Sigmoid colon (tissue), 7 donors: ENCODE measurements around the gene EPHB1. TPM values are rescaled to one million over a fixed set of nuclear protein-coding genes. Genes with fewer than 3 reads are reported as not detected.

Experiments
- DNase-seq: peaks from one replicate; pipeline ENCODE4 v3.0.0-alpha.2; 2019
- H3K27ac ChIP-seq, 4 donors: fragments of 200-600 bp; sonication (generic); one replicate each; pipeline ENCODE4 v1.5.1; 2016 to 2019; ENCODE audit warnings: mild to moderate bottlenecking in 1 of 4
- H3K27me3 ChIP-seq, 3 donors: fragments of 200-600 bp; sonication (generic); one replicate each; pipeline ENCODE4 v1.5.1; 2019; ENCODE audit warnings: mild to moderate bottlenecking in 1 of 3
- H3K36me3 ChIP-seq, 4 donors: fragments of 200-600 bp; sonication (generic); one replicate each; pipeline ENCODE4 v1.5.1; 2016 to 2019
- H3K4me1 ChIP-seq, 4 donors: fragments of 200-600 bp; sonication (generic); one replicate each; pipeline ENCODE4 v1.5.1; 2017 to 2019
- H3K4me3 ChIP-seq, 4 donors: fragments of 200-600 bp; sonication (generic); one replicate each; pipeline ENCODE4 v1.5.1; 2017 to 2019; ENCODE audit warnings: mild to moderate bottlenecking in 2 of 4, moderate library complexity in 1 of 4
- H3K9me3 ChIP-seq, 4 donors: fragments of 200-600 bp in 3 of 4; sonication (generic) in 3 of 4; one replicate each; pipeline versions ENCODE4 v1.5.1 to v1.6.1; 2013 to 2019
- CTCF ChIP-seq, 4 experiments: fragments of 450-650 bp in 3 of 4; fragments of 200-600 bp in 1 of 4; IDR thresholded peaks; one replicate each; pipeline ENCODE4 v1.5.1; 2016 to 2019; ENCODE audit warnings: antibody characterized with exemption in 4 of 4, mild to moderate bottlenecking in 3 of 4, moderate library complexity in 2 of 4
- EP300 ChIP-seq, 4 donors: sonication (generic); formaldehyde crosslinking; IDR thresholded peaks; one replicate each; pipeline ENCODE4 v1.6.1; 2017; ENCODE audit warnings: antibody characterized with exemption in 4 of 4
- POLR2A ChIP-seq, 2 donors: fragments of 450-650 bp; IDR thresholded peaks; one replicate each; pipeline ENCODE4 v1.6.1; 2016; ENCODE audit warnings: antibody characterized with exemption in 2 of 2, mild to moderate bottlenecking in 2 of 2, moderate library complexity in 2 of 2
- POLR2AphosphoS5 ChIP-seq, 4 donors: sonication (generic); formaldehyde crosslinking; IDR thresholded peaks; one replicate each; pipeline ENCODE4 v1.6.1; 2017; ENCODE audit warnings: antibody characterized with exemption in 4 of 4
- WGBS, 2 donors: extraction: QIAGEN DNeasy Blood & Tissue Kit; methylation state at CpG; one replicate each; pipeline ENCODE4 v1.1.7; 2013; 5-methylcytosine and 5-hydroxymethylcytosine counted together
- intact Hi-C: fragments of 100-400 bp; cut with DNase I; formaldehyde crosslinking; loops from one replicate; pipeline ENCODE4 v1.15.1; 2023
- polyA plus RNA-seq, 3 donors: library from polyadenylated mRNA; stranded (reverse); fragments of 200-250 nt; gene quantifications; one replicate each; pipeline ENCODE4 v1.2.3, GENCODE V29; 2013
- total RNA-seq, 4 donors: library from RNA; depleted of rRNA; stranded (reverse); fragments of >200 nt; gene quantifications; one replicate each; pipeline ENCODE4 v1.1.0, GENCODE V29; 2016
- donor health status: healthy with polysubstance abuse.
- donor health status: Bipolar disorder and iron deficiency.
- donor health status: healthy.

The EPHB1 gene
- total and polyA plus RNA-seq, 7 donors: 0.29 to 17.3 (median 3.6) TPM; not detected in 2

- Histone ChIP-seq H3K27me3 (no peaks in the 10 kb centered on the region), H3K9me3 (no peaks in the 10 kb centered on the region), H3K36me3 (no peaks in the 10 kb centered on the region), H3K27ac (no peak overlapping the region), H3K4me3 (no peak overlapping the region), H3K4me1 (no peaks in the 10 kb centered on the region)
- intact Hi-C loops: no loop called here
- no peak for DNase-seq
- TF ChIP-seq EP300 (IDR thresholded peaks at IDR 0.05) (no peak), POLR2A (IDR thresholded peaks at IDR 0.05) (no peak), POLR2AphosphoS5 (IDR thresholded peaks at IDR 0.05) (no peak), CTCF (IDR thresholded peaks at IDR 0.05) (no peak)
Observed at GRCh38 chr3:135071483-135071882, 276.4 kb downstream of the EPHB1 start.

GRCh38 chr3:135072431-135072830, 277.4 kb downstream of the EPHB1 start:
- Histone ChIP-seq H3K9me3 (no peaks in the 10 kb centered on the region), H3K36me3 (no peaks in the 10 kb centered on the region), H3K27ac (no peak overlapping the region), H3K27me3 (no peaks in the 10 kb centered on the region), H3K4me3 (no peak overlapping the region), H3K4me1 (no peaks in the 10 kb centered on the region)
- no peak for TF ChIP-seq POLR2A (IDR thresholded peaks at IDR 0.05)
- no peak for TF ChIP-seq EP300 (IDR thresholded peaks at IDR 0.05)
- no peak for TF ChIP-seq CTCF (IDR thresholded peaks at IDR 0.05)
- no peak for TF ChIP-seq POLR2AphosphoS5 (IDR thresholded peaks at IDR 0.05)
- 82 to 83% methylated on average over 5 of the region's 5 CpGs for WGBS, 2 donors
- intact Hi-C loops: no loop called here
- DNase-seq: no peak

- 85 to 88% methylated on average over 3 of the region's 3 CpGs for WGBS, 2 donors
- Histone ChIP-seq H3K4me3 (no peak overlapping the region), H3K27ac (no peak overlapping the region), H3K36me3 (no peaks in the 10 kb centered on the region), H3K9me3 (no peaks in the 10 kb centered on the region), H3K4me1 (no peaks in the 10 kb centered on the region), H3K27me3 (no peaks in the 10 kb centered on the region)
- intact Hi-C loops: no loop called here
- no peak for DNase-seq
- TF ChIP-seq POLR2AphosphoS5 (IDR thresholded peaks at IDR 0.05): no peak
- no peak for TF ChIP-seq EP300 (IDR thresholded peaks at IDR 0.05)
- no peak for TF ChIP-seq CTCF (IDR thresholded peaks at IDR 0.05)
- no peak for TF ChIP-seq POLR2A (IDR thresholded peaks at IDR 0.05)
Observed at GRCh38 chr3:135075157-135075556, 280.1 kb downstream of the EPHB1 start.

- no peak for TF ChIP-seq CTCF (IDR thresholded peaks at IDR 0.05)
- TF ChIP-seq POLR2A (IDR thresholded peaks at IDR 0.05): no peak
- TF ChIP-seq POLR2AphosphoS5 (IDR thresholded peaks at IDR 0.05): no peak
- TF ChIP-seq EP300 (IDR thresholded peaks at IDR 0.05): no peak
- Histone ChIP-seq H3K4me3 (no peak overlapping the region), H3K27ac (no peak overlapping the region), H3K27me3 (no peaks in the 10 kb centered on the region), H3K36me3 (no peaks in the 10 kb centered on the region), H3K9me3 (no peaks in the 10 kb centered on the region), H3K4me1 (no peaks in the 10 kb centered on the region)
- intact Hi-C loops: no loop called here
- no peak for DNase-seq
Observed at GRCh38 chr3:135076341-135076740, 281.3 kb downstream of the EPHB1 start.

GRCh38 chr3:135077186-135077585, 282.1 kb downstream of the EPHB1 start:
- no peaks in the 10 kb centered on the region for H3K36me3 ChIP-seq
- WGBS, 2 donors: 41 to 51% methylated on average over 3 of the region's 3 CpGs

More at GRCh38 chr3:135077186-135077585, 282.1 kb downstream of the EPHB1 start:
- no peaks in the 10 kb centered on the region for H3K9me3 ChIP-seq
- TF ChIP-seq POLR2A (IDR thresholded peaks at IDR 0.05): no peak
- TF ChIP-seq CTCF (IDR thresholded peaks at IDR 0.05): no peak
- no peak for TF ChIP-seq EP300 (IDR thresholded peaks at IDR 0.05)
- TF ChIP-seq POLR2AphosphoS5 (IDR thresholded peaks at IDR 0.05): no peak
- no peak overlapping the region for H3K27ac ChIP-seq
- no peaks in the 10 kb centered on the region for H3K27me3 ChIP-seq
- intact Hi-C loops: no loop called here
- H3K4me3 ChIP-seq: no peak overlapping the region
- H3K4me1 ChIP-seq: no peaks in the 10 kb centered on the region
- DNase-seq: no peak
